ENCODE results near the gene ASTL.
A peak's percentile ranks its signal among the peaks of the same experiment; 100 is the strongest.

The ASTL gene

GRCh38 chr2:96104487-96104861, 33.8 kb downstream of the ASTL start:
- H3K4me3 ChIP-seq (ENCODE audit: low read depth in 1 of 2, low read length in 1 of 2), result no peak overlapping the region

GRCh38 chr2:96103761-96104486, 34.4 kb downstream of the ASTL start:
- no peak for TF ChIP-seq CTCF (IDR thresholded peaks at IDR 0.05)
- Histone ChIP-seq H3K27me3 (peaks cover 13% of the 10 kb centered on the region), H3K36me3 (no peaks in the 10 kb centered on the region), H3K4me3 (ENCODE audit: low read depth in 1 of 2, low read length in 1 of 2) (no peak overlapping the region), H3K27ac (peak overlapping the region; percentile 20), H3K4me1 (ENCODE audit: control insufficient read depth in 1 of 2, insufficient read depth in 1 of 2, low read depth in 1 of 2, low read length in 1 of 2) (no peaks in the 10 kb centered on the region), H3K9me3 (peaks cover 11% of the 10 kb centered on the region)

More at GRCh38 chr2:96104487-96104861, 33.8 kb downstream of the ASTL start:
- Histone ChIP-seq H3K36me3 (no peaks in the 10 kb centered on the region), H3K9me3 (peaks cover 11% of the 10 kb centered on the region), H3K27ac (no peak overlapping the region), H3K27me3 (peaks cover 16% of the 10 kb centered on the region), H3K4me1 (ENCODE audit: control insufficient read depth in 1 of 2, insufficient read depth in 1 of 2, low read depth in 1 of 2, low read length in 1 of 2) (no peaks in the 10 kb centered on the region)
- no peak for TF ChIP-seq CTCF (IDR thresholded peaks at IDR 0.05)

GRCh38 chr2:96103187-96103601, 35.1 kb downstream of the ASTL start:
- TF ChIP-seq CTCF (IDR thresholded peaks at IDR 0.05), result no peak
- Histone ChIP-seq H3K4me3 (ENCODE audit: low read depth in 1 of 2, low read length in 1 of 2) (no peak overlapping the region), H3K9me3 (peaks cover 11% of the 10 kb centered on the region), H3K36me3 (no peaks in the 10 kb centered on the region), H3K27me3 (peaks cover 7% of the 10 kb centered on the region), H3K4me1 (ENCODE audit: control insufficient read depth in 1 of 2, insufficient read depth in 1 of 2, low read depth in 1 of 2, low read length in 1 of 2) (no peaks in the 10 kb centered on the region), H3K27ac (peak overlapping the region; percentile 20)

- H3K27ac ChIP-seq, result no peak overlapping the region
- H3K27me3 ChIP-seq, result peaks cover 2% of the 10 kb centered on the region
- H3K36me3 ChIP-seq, result no peaks in the 10 kb centered on the region
- no peaks in the 10 kb centered on the region for H3K4me1 ChIP-seq (ENCODE audit: control insufficient read depth in 1 of 2, insufficient read depth in 1 of 2, low read depth in 1 of 2, low read length in 1 of 2)
- H3K9me3 ChIP-seq, result peaks cover 11% of the 10 kb centered on the region
- no peak overlapping the region for H3K4me3 ChIP-seq (ENCODE audit: low read depth in 1 of 2, low read length in 1 of 2)
- no peak for TF ChIP-seq CTCF (IDR thresholded peaks at IDR 0.05)
Observed at GRCh38 chr2:96102596-96103186, 35.6 kb downstream of the ASTL start.

GRCh38 chr2:96100893-96101304, 37.4 kb downstream of the ASTL start:
- H3K27ac ChIP-seq, result no peak overlapping the region
- no peak for TF ChIP-seq CTCF (IDR thresholded peaks at IDR 0.05)
- H3K4me3 ChIP-seq (ENCODE audit: low read depth in 1 of 2, low read length in 1 of 2), result no peak overlapping the region
- H3K36me3 ChIP-seq, result no peaks in the 10 kb centered on the region
- H3K27me3 ChIP-seq, result no peaks in the 10 kb centered on the region
- peaks cover 11% of the 10 kb centered on the region for H3K9me3 ChIP-seq
- no peaks in the 10 kb centered on the region for H3K4me1 ChIP-seq (ENCODE audit: control insufficient read depth in 1 of 2, insufficient read depth in 1 of 2, low read depth in 1 of 2, low read length in 1 of 2)

All from neutrophil (primary cell).